ES-I3 (cell line): ENCODE results near the gene ZNF429.
"Not testable (repeated sequence)": the region's sequence is repeated elsewhere in the genome, so short reads cannot be mapped to it uniquely, and the experiment has no call there.

Experiments used
- H3K36me3 ChIP-seq: 2 replicates; pipeline ENCODE4 v1.6.1; 2013; ENCODE audit warnings: mild to moderate bottlenecking, low read length, control low read depth, moderate library complexity; ENCODE audit not compliant: insufficient read depth
- H3K4me1 ChIP-seq: 2 replicates; pipeline ENCODE4 v1.6.1; 2013; ENCODE audit warnings: mild to moderate bottlenecking, control low read depth, low read length; ENCODE audit not compliant: insufficient read depth
- H3K9ac ChIP-seq: 2 replicates; pipeline ENCODE4 v1.6.1; 2013; ENCODE audit warnings: low read depth, mild to moderate bottlenecking, low read length, moderate library complexity
- H3K9me3 ChIP-seq: 2 replicates; pipeline ENCODE4 v1.6.1; 2013; ENCODE audit warnings: mild to moderate bottlenecking, low read length, moderate library complexity; ENCODE audit not compliant: control insufficient read depth, insufficient read depth

The ZNF429 gene

GRCh38 chr19:21505459-21506451 is at the start of gene ZNF429:
Gene ZNF429, plus strand, starts transcription at chr19:21505602. Its CDS starts 170 bp downstream, at chr19:21505772.
- H3K9me3 ChIP-seq: no peaks in the 10 kb centered on the region; the same call in 1 of the 2 replicates
- peak within 1 kb of the TSS; percentile 91 for H3K9ac ChIP-seq
- no peaks in the 10 kb centered on the region for H3K36me3 ChIP-seq
- no peaks in the 10 kb centered on the region for H3K4me1 ChIP-seq

- Histone ChIP-seq H3K9ac (no peak overlapping the region), H3K36me3 (no peaks in the 10 kb centered on the region; the same call in 1 of the 2 replicates), H3K4me1 (no peaks in the 10 kb centered on the region), H3K9me3 (peaks cover 14% of the 10 kb centered on the region; the same call in 1 of the 2 replicates)
These were observed 44.7 kb upstream of the ZNF429 start for GRCh38 chr19:21460686-21461085.

- H3K4me1 ChIP-seq: no peaks in the 10 kb centered on the region
- H3K9ac ChIP-seq: peak overlapping the region; percentile 77; the same call in 1 of the 2 replicates
- H3K36me3 ChIP-seq: no peaks in the 10 kb centered on the region
- H3K9me3 ChIP-seq: 0 out of 2 replicates have a peak, but pooled peaks cover 4% of the 10 kb centered on the region
These were observed 42.9 kb upstream of the ZNF429 start for GRCh38 chr19:21462540-21462939.

GRCh38 chr19:21463449-21464105 is 41.8 kb upstream of the ZNF429 start:
- Histone ChIP-seq H3K36me3 (no peaks in the 10 kb centered on the region), H3K9ac (peak overlapping the region; percentile 77), H3K9me3 (0 out of 2 replicates have a peak, but pooled peaks cover 4% of the 10 kb centered on the region), H3K4me1 (no peaks in the 10 kb centered on the region)

- no peaks in the 10 kb centered on the region for H3K36me3 ChIP-seq
- no peaks in the 10 kb centered on the region for H3K4me1 ChIP-seq
- H3K9ac ChIP-seq: no peak overlapping the region
- H3K9me3 ChIP-seq: no peaks in the 10 kb centered on the region
These were observed 38.8 kb upstream of the ZNF429 start for GRCh38 chr19:21466627-21467026.

GRCh38 chr19:21468791-21469190 is 36.6 kb upstream of the ZNF429 start:
- Histone ChIP-seq H3K9me3 (no peaks in the 10 kb centered on the region), H3K4me1 (no peaks in the 10 kb centered on the region), H3K9ac (no peak overlapping the region), H3K36me3 (no peaks in the 10 kb centered on the region)

GRCh38 chr19:21472507-21472906 is 32.9 kb upstream of the ZNF429 start:
- Histone ChIP-seq H3K9ac (no peak overlapping the region), H3K36me3 (no peaks in the 10 kb centered on the region), H3K4me1 (no peaks in the 10 kb centered on the region), H3K9me3 (no peaks in the 10 kb centered on the region)

GRCh38 chr19:21474671-21475181 is 30.7 kb upstream of the ZNF429 start:
- no peaks in the 10 kb centered on the region for H3K4me1 ChIP-seq
- no peaks in the 10 kb centered on the region for H3K36me3 ChIP-seq
- no peaks in the 10 kb centered on the region for H3K9me3 ChIP-seq
- peak overlapping the region; percentile 83 for H3K9ac ChIP-seq

- H3K9me3 ChIP-seq, H3K36me3 ChIP-seq, H3K4me1 ChIP-seq, H3K9ac ChIP-seq: not testable (repeated sequence)
These were observed 23.0 kb upstream of the ZNF429 start for GRCh38 chr19:21482361-21482760.

- no peaks in the 10 kb centered on the region for H3K4me1 ChIP-seq
- no peaks in the 10 kb centered on the region for H3K9me3 ChIP-seq
- peak overlapping the region; percentile 2; the same call in 1 of the 2 replicates for H3K9ac ChIP-seq
- no peaks in the 10 kb centered on the region; the same call in 1 of the 2 replicates for H3K36me3 ChIP-seq
These were observed 22.5 kb upstream of the ZNF429 start for GRCh38 chr19:21482863-21483276.

- Histone ChIP-seq H3K9me3 (no peaks in the 10 kb centered on the region), H3K36me3 (no peaks in the 10 kb centered on the region; the same call in 1 of the 2 replicates), H3K4me1 (no peaks in the 10 kb centered on the region), H3K9ac (no peak overlapping the region)
These were observed 21.7 kb upstream of the ZNF429 start for GRCh38 chr19:21483589-21484170.

GRCh38 chr19:21484631-21485030 is 20.8 kb upstream of the ZNF429 start:
- no peak overlapping the region for H3K9ac ChIP-seq
- H3K4me1 ChIP-seq: no peaks in the 10 kb centered on the region
- H3K36me3 ChIP-seq: no peaks in the 10 kb centered on the region; the same call in 1 of the 2 replicates
- H3K9me3 ChIP-seq: no peaks in the 10 kb centered on the region

- H3K4me1 ChIP-seq: no peaks in the 10 kb centered on the region
- H3K36me3 ChIP-seq: no peaks in the 10 kb centered on the region; the same call in 1 of the 2 replicates
- H3K9me3 ChIP-seq: no peaks in the 10 kb centered on the region
- no peak overlapping the region for H3K9ac ChIP-seq
These were observed 19.5 kb upstream of the ZNF429 start for GRCh38 chr19:21485926-21486325.

- H3K36me3 ChIP-seq: no peaks in the 10 kb centered on the region; the same call in none of the 2 replicates
- no peaks in the 10 kb centered on the region for H3K9me3 ChIP-seq
These were observed 17.4 kb upstream of the ZNF429 start for GRCh38 chr19:21487969-21488368.

More at GRCh38 chr19:21487969-21488368, 17.4 kb upstream of the ZNF429 start:
- Histone ChIP-seq H3K9ac (no peak overlapping the region), H3K4me1 (no peaks in the 10 kb centered on the region)
